ENCODE measurements around the gene BUD31. TPM values are rescaled to one million over a fixed set of nuclear protein-coding genes. Genes with fewer than 3 reads are reported as not detected.
"Not testable (repeated sequence)": the region's sequence is repeated elsewhere in the genome, so short reads cannot be mapped to it uniquely, and the experiment has no call there.

The BUD31 gene
- total RNA-seq, 1 experiment from 2014 or later, result 109 TPM

- not testable (repeated sequence) for H3K4me3 ChIP-seq; H3K27me3 ChIP-seq (replicated peaks); DNase-seq (ENCODE audit: low read depth in 1 of 2, low spot score in 2 of 2); H3K4me1 ChIP-seq (replicated peaks); H3K9me3 ChIP-seq (replicated peaks); H3K27ac ChIP-seq
- H3K36me3 ChIP-seq, result peaks cover 71% of the 10 kb centered on the region
Observed at GRCh38 chr7:99387239-99387635, 21.5 kb upstream of the BUD31 start.

- H3K36me3 ChIP-seq, result peaks cover 78% of the 10 kb centered on the region
- H3K27me3 ChIP-seq (replicated peaks), result no peaks in the 10 kb centered on the region
- no peak for DNase-seq (ENCODE audit: low read depth in 1 of 2, low spot score in 2 of 2)
- H3K4me3 ChIP-seq, result no peak overlapping the region
- no peak overlapping the region for H3K27ac ChIP-seq
- no peaks in the 10 kb centered on the region for H3K4me1 ChIP-seq (replicated peaks)
- no peaks in the 10 kb centered on the region for H3K9me3 ChIP-seq (replicated peaks)
Observed at GRCh38 chr7:99387912-99388311, 20.9 kb upstream of the BUD31 start.

- H3K27ac ChIP-seq, result no peak overlapping the region
- DNase-seq (ENCODE audit: low read depth in 1 of 2, low spot score in 2 of 2), result no peak
- H3K9me3 ChIP-seq (replicated peaks), result no peaks in the 10 kb centered on the region
- no peak overlapping the region for H3K4me3 ChIP-seq
- no peaks in the 10 kb centered on the region for H3K27me3 ChIP-seq (replicated peaks)
- H3K36me3 ChIP-seq, result peaks cover 88% of the 10 kb centered on the region
- no peaks in the 10 kb centered on the region for H3K4me1 ChIP-seq (replicated peaks)
Observed at GRCh38 chr7:99389772-99390171, 19.0 kb upstream of the BUD31 start.

GRCh38 chr7:99390941-99391602 is 17.7 kb upstream of the BUD31 start:
- Histone ChIP-seq H3K27me3 (replicated peaks) (no peaks in the 10 kb centered on the region), H3K36me3 (peaks cover 92% of the 10 kb centered on the region), H3K9me3 (replicated peaks) (no peaks in the 10 kb centered on the region), H3K27ac (no peak overlapping the region), H3K4me1 (replicated peaks) (no peaks in the 10 kb centered on the region), H3K4me3 (no peak overlapping the region)
- DNase-seq (ENCODE audit: low read depth in 1 of 2, low spot score in 2 of 2), result no peak

GRCh38 chr7:99392046-99392445 is 16.7 kb upstream of the BUD31 start:
- DNase-seq (ENCODE audit: low read depth in 1 of 2, low spot score in 2 of 2), result no peak
- H3K36me3 ChIP-seq, result peaks cover 90% of the 10 kb centered on the region

GRCh38 chr7:99392659-99393354 is 16.0 kb upstream of the BUD31 start:
- Histone ChIP-seq H3K27me3 (replicated peaks) (no peaks in the 10 kb centered on the region), H3K36me3 (peaks cover 93% of the 10 kb centered on the region), H3K27ac (no peak overlapping the region), H3K4me3 (no peak overlapping the region), H3K4me1 (replicated peaks) (no peaks in the 10 kb centered on the region), H3K9me3 (replicated peaks) (no peaks in the 10 kb centered on the region)
- no peak for DNase-seq (ENCODE audit: low read depth in 1 of 2, low spot score in 2 of 2)

More at GRCh38 chr7:99392046-99392445, 16.7 kb upstream of the BUD31 start:
- no peak overlapping the region for H3K27ac ChIP-seq
- no peak overlapping the region for H3K4me3 ChIP-seq
- no peaks in the 10 kb centered on the region for H3K9me3 ChIP-seq (replicated peaks)
- H3K4me1 ChIP-seq (replicated peaks), result no peaks in the 10 kb centered on the region
- H3K27me3 ChIP-seq (replicated peaks), result no peaks in the 10 kb centered on the region

- Histone ChIP-seq H3K27ac (no peak overlapping the region), H3K9me3 (replicated peaks) (no peaks in the 10 kb centered on the region), H3K36me3 (peaks cover 93% of the 10 kb centered on the region), H3K27me3 (replicated peaks) (no peaks in the 10 kb centered on the region), H3K4me3 (no peak overlapping the region), H3K4me1 (replicated peaks) (no peaks in the 10 kb centered on the region)
- no peak for DNase-seq (ENCODE audit: low read depth in 1 of 2, low spot score in 2 of 2)
Observed at GRCh38 chr7:99393355-99394187, 15.2 kb upstream of the BUD31 start.

GRCh38 chr7:99394188-99394502 is 14.6 kb upstream of the BUD31 start:
- Histone ChIP-seq H3K36me3 (peaks cover 96% of the 10 kb centered on the region), H3K4me3 (no peak overlapping the region), H3K27ac (no peak overlapping the region), H3K9me3 (replicated peaks) (no peaks in the 10 kb centered on the region), H3K4me1 (replicated peaks) (no peaks in the 10 kb centered on the region), H3K27me3 (replicated peaks) (no peaks in the 10 kb centered on the region)
- no peak for DNase-seq (ENCODE audit: low read depth in 1 of 2, low spot score in 2 of 2)

- Histone ChIP-seq H3K4me1 (replicated peaks) (no peaks in the 10 kb centered on the region), H3K27ac (no peak overlapping the region), H3K27me3 (replicated peaks) (no peaks in the 10 kb centered on the region), H3K9me3 (replicated peaks) (no peaks in the 10 kb centered on the region), H3K36me3 (peaks cover 96% of the 10 kb centered on the region), H3K4me3 (no peak overlapping the region)
- no peak for DNase-seq (ENCODE audit: low read depth in 1 of 2, low spot score in 2 of 2)
Observed at GRCh38 chr7:99395616-99396327, 13.0 kb upstream of the BUD31 start.

- DNase-seq (ENCODE audit: low read depth in 1 of 2, low spot score in 2 of 2), result no peak
- Histone ChIP-seq H3K9me3 (replicated peaks) (no peaks in the 10 kb centered on the region), H3K4me3 (no peak overlapping the region), H3K4me1 (replicated peaks) (no peaks in the 10 kb centered on the region), H3K27ac (no peak overlapping the region), H3K36me3 (peaks cover 96% of the 10 kb centered on the region), H3K27me3 (replicated peaks) (no peaks in the 10 kb centered on the region)
Observed at GRCh38 chr7:99396418-99397296, 12.1 kb upstream of the BUD31 start.

- DNase-seq (ENCODE audit: low read depth in 1 of 2, low spot score in 2 of 2), result no peak
- Histone ChIP-seq H3K4me1 (replicated peaks) (no peaks in the 10 kb centered on the region), H3K36me3 (peaks cover 96% of the 10 kb centered on the region), H3K4me3 (no peak overlapping the region), H3K9me3 (replicated peaks) (no peaks in the 10 kb centered on the region), H3K27ac (no peak overlapping the region), H3K27me3 (replicated peaks) (no peaks in the 10 kb centered on the region)
Observed at GRCh38 chr7:99397297-99397983, 11.3 kb upstream of the BUD31 start.

GRCh38 chr7:99398891-99399445 is 9.8 kb upstream of the BUD31 start:
- H3K9me3 ChIP-seq (replicated peaks), result no peaks in the 10 kb centered on the region
- peaks cover 93% of the 10 kb centered on the region for H3K36me3 ChIP-seq
- H3K27me3 ChIP-seq (replicated peaks), result no peaks in the 10 kb centered on the region
- no peak for DNase-seq (ENCODE audit: low read depth in 1 of 2, low spot score in 2 of 2)
- H3K4me1 ChIP-seq (replicated peaks), result no peaks in the 10 kb centered on the region
- H3K27ac ChIP-seq, result no peak overlapping the region
- no peak overlapping the region for H3K4me3 ChIP-seq

Measured in SJSA1 (cell line).